ENCODE data around the gene CFAP65.

GRCh38 chr2:219082332-219082958 is 41.1 kb upstream of the CFAP65 start:
- TF ChIP-seq POLR2A (IDR thresholded peaks at IDR 0.05): no peak
- no peak for TF ChIP-seq CTCF (IDR thresholded peaks at IDR 0.05)
- TF ChIP-seq EP300 (IDR thresholded peaks at IDR 0.05): no peak
- TF ChIP-seq POLR2AphosphoS5 (IDR thresholded peaks at IDR 0.05): no peak
